GM19395 (cell line): ENCODE results near the gene ABLIM2.
"Not testable (repeated sequence)": the region's sequence is repeated elsewhere in the genome, so short reads cannot be mapped to it uniquely, and the experiment has no call there.

ENCODE experiments used
- ATAC-seq: cut with Tn5 transposase; IDR thresholded peaks from one replicate; pipeline ENCODE4 v1.9.1; 2021; ENCODE audit warnings: mild to moderate bottlenecking, moderate library complexity; ENCODE audit not compliant: unreplicated experiment

Gene ABLIM2

GRCh38 chr4:7922466-7922865, 236.1 kb downstream of the ABLIM2 start:
- no peak for ATAC-seq

DNA sequence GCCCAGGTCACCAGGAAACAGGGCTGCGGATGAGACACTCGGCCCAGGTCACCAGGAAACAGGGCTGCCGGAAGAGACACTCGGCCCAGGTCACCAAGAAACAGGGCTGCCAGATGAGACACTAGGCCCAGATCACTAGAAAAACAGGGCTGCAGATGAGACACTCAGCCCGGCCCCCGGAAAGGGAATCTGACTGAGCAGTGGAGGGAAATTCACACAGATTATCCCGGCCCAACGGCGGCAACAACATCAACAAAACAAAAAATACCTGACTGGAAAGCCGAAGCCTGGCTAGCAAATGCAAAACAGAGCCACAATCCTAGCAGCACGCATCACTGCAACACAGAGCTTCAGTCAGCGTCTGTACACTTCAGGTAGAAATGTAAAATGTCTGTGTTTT, 239.6 kb downstream of the ABLIM2 start:
- no peak for ATAC-seq

DNA sequence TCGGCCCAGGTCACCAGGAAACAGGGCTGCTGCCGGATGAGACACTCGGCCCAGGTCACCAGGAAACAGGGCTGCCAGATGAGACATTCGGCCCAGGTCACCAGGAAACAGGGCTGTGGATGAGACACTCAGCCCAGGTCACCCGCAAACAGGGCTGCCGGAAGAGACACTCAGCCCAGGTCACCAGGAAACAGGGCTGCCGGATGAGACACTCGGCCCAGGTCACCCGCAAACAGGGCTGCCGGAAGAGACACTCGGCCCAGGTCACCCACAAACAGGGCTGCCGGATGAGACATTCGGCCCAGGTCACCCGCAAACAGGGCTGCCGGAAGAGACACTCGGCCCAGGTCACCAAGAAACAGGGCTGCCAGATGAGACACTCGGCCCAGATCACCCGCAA, 240.4 kb downstream of the ABLIM2 start:
- ATAC-seq, result not testable (repeated sequence)

DNA sequence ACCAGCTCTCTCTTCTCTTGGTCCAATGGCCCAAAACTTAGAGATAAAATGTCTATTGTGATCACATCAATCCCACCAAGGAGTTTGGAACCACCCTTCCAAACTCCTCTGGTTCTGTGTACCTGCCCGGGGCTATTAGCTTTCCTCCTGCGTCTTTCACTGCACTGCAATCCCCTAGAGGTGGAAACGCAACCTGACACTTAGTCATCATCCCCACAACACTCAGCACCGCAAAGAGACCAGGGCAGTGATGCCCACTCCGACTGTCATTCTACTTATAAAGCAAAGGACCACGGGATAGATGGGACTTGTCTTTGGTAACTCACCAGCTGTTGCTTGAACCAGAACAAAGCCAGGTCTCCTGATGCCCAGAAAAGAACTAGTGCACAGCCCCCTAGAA, 240.9 kb downstream of the ABLIM2 start:
- no peak for ATAC-seq

GRCh38 chr4:7915875-7916242, 242.8 kb downstream of the ABLIM2 start:
- no peak for ATAC-seq
